GM12878 (cell line): Measurements from ENCODE around the gene MTHFD1L.

Experiments used
- BCL11A ChIP-seq: IDR thresholded peaks from 2 replicates; pipeline ENCODE4 v1.6.1; 2011; ENCODE audit warnings: low read depth, low read length
- CHD4 ChIP-seq: fragments of 200-600 bp; sonication (generic); IDR thresholded peaks from 2 replicates; pipeline ENCODE4 v1.6.1; 2016; ENCODE audit warnings: mild to moderate bottlenecking
- CTCF ChIP-seq, 3 experiments: IDR thresholded peaks in 2 of 3; conservative IDR thresholded peaks in 1 of 3; 2 replicates each; pipeline ENCODE4 v1.5.1; 2011; ENCODE audit warnings: low read depth in 3 of 3, low read length in 3 of 3, mild to moderate bottlenecking in 3 of 3, control low read depth in 2 of 3, moderate library complexity in 2 of 3, inconsistent platforms in 1 of 3, mixed read lengths in 1 of 3; ENCODE audit not compliant: control insufficient read depth in 2 of 3, insufficient read depth in 1 of 3; ENCODE audit errors: extremely low read depth in 1 of 3
- FOS ChIP-seq: IDR thresholded peaks from 3 replicates; pipeline ENCODE4 v1.6.1; 2011; ENCODE audit warnings: borderline replicate concordance; ENCODE audit not compliant: insufficient read length; ENCODE audit errors: extremely low read depth
- KAT2A ChIP-seq: conservative IDR thresholded peaks from 2 replicates; pipeline ENCODE4 v1.6.1; 2011; ENCODE audit warnings: low read depth, low read length; ENCODE audit not compliant: control insufficient read depth
- POLR2A ChIP-seq: IDR thresholded peaks from 2 replicates; pipeline ENCODE4 v1.6.1; 2011; ENCODE audit warnings: low read depth, mild to moderate bottlenecking, low read length
- POU2F2 ChIP-seq: IDR thresholded peaks from 3 replicates; pipeline ENCODE4 v1.6.1; 2011; ENCODE audit warnings: low read depth, mild to moderate bottlenecking, low read length, borderline replicate concordance
- SIN3A ChIP-seq: IDR thresholded peaks from 2 replicates; pipeline ENCODE4 v1.6.1; 2012; ENCODE audit warnings: low read depth, low read length, improper control_type of control experiment
- SMC3 ChIP-seq: IDR thresholded peaks from 2 replicates; pipeline ENCODE4 v1.6.1; 2011; ENCODE audit warnings: low read length, improper control_type of control experiment, borderline replicate concordance
- TF ChIP-seq, protein P1 (sequence below): fragments of 450-650 bp; IDR thresholded peaks from 2 replicates; pipeline ENCODE4 v1.6.1; 2017; ENCODE audit warnings: mild to moderate bottlenecking
- TF ChIP-seq, protein P2 (sequence below): fragments of 450-650 bp; IDR thresholded peaks from 2 replicates; pipeline ENCODE4 v1.6.1; 2016; ENCODE audit warnings: mild to moderate bottlenecking

- no peak for TF ChIP-seq CTCF (IDR thresholded peaks at IDR 0.05 in 2 of 3, conservative IDR thresholded peaks at IDR 0.05 in 1 of 3; ENCODE audit: control insufficient read depth in 2 of 3, extremely low read depth in 1 of 3, insufficient read depth in 1 of 3, low read depth in 3 of 3, low read length in 3 of 3)
- no peak for TF ChIP-seq CHD4
- TF ChIP-seq SIN3A, result no peak
- TF ChIP-seq BCL11A, result no peak
- TF ChIP-seq POU2F2, result no peak
- no peak for TF ChIP-seq POLR2A
- TF ChIP-seq, protein P1, sequence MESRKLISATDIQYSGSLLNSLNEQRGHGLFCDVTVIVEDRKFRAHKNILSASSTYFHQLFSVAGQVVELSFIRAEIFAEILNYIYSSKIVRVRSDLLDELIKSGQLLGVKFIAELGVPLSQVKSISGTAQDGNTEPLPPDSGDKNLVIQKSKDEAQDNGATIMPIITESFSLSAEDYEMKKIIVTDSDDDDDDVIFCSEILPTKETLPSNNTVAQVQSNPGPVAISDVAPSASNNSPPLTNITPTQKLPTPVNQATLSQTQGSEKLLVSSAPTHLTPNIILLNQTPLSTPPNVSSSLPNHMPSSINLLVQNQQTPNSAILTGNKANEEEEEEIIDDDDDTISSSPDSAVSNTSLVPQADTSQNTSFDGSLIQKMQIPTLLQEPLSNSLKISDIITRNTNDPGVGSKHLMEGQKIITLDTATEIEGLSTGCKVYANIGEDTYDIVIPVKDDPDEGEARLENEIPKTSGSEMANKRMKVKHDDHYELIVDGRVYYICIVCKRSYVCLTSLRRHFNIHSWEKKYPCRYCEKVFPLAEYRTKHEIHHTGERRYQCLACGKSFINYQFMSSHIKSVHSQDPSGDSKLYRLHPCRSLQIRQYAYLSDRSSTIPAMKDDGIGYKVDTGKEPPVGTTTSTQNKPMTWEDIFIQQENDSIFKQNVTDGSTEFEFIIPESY, result no peak
- no peak for TF ChIP-seq FOS
- TF ChIP-seq, protein P2, sequence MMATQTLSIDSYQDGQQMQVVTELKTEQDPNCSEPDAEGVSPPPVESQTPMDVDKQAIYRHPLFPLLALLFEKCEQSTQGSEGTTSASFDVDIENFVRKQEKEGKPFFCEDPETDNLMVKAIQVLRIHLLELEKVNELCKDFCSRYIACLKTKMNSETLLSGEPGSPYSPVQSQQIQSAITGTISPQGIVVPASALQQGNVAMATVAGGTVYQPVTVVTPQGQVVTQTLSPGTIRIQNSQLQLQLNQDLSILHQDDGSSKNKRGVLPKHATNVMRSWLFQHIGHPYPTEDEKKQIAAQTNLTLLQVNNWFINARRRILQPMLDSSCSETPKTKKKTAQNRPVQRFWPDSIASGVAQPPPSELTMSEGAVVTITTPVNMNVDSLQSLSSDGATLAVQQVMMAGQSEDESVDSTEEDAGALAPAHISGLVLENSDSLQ, result no peak
- TF ChIP-seq KAT2A, result no peak
- TF ChIP-seq SMC3, result no peak
Observed at GRCh38 chr6:150992262-150992661, 126.8 kb downstream of the MTHFD1L start.
